ENCODE data around the gene BCAS4. TPM values are rescaled to one million over a fixed set of nuclear protein-coding genes. Genes with fewer than 3 reads are reported as not detected.

The BCAS4 gene
- total RNA-seq, 1 experiment from 2014 or later: 34.8 TPM

DNA sequence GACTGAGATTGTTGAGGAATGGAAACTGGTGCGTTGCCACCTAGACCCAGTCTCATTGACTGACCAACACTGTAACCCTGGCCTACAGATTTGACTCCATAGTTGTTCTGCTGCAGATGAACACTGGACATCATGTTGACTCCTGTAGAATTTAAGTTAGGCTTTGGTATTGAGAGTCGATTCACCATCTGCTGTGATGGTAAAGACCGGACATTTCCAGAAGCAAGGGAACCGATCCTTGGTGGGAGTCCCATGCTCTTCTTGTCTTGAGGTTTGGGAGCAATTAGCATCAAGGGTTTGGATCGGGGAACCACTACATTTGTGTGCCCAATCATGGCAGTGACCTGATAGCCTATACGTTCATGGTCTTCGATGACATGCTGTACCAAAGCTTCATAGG is 98.8 kb downstream of the BCAS4 start:
- Histone ChIP-seq H3K4me1 (ENCODE audit: control insufficient read depth, insufficient read depth, low read length) (no peaks in the 10 kb centered on the region), H3K9me3 (ENCODE audit: control insufficient read depth, insufficient read depth, low read depth, low read length) (no peaks in the 10 kb centered on the region), H3K36me3 (ENCODE audit: control insufficient read depth, insufficient read depth, low read length) (peaks cover 27% of the 10 kb centered on the region), H3K27ac (ENCODE audit: low read length) (no peak overlapping the region), H3K27me3 (ENCODE audit: control insufficient read depth, insufficient read depth, low read length) (no peaks in the 10 kb centered on the region), H3K4me3 (ENCODE audit: low read depth in 2 of 2, low read length in 2 of 2) (no peak overlapping the region)
- intact Hi-C loops (cut with micrococcal nuclease; ENCODE audit: unreplicated experiment) (no loop called here), in situ Hi-C loops (cut with HindIII; ENCODE audit: low pct_unique_long_range_greater_than_20kb, low sequenced_read_pairs) (no loop called here)
- no TSS peak for BruUV-seq (replicated peaks)
- CTCF ChIA-PET: no interaction called here
- DNase-seq (ENCODE audit: low read depth, low spot score) (no peak), ATAC-seq (no peak)
- POLR2A ChIA-PET: no interaction called here
- TF ChIP-seq, protein P1, sequence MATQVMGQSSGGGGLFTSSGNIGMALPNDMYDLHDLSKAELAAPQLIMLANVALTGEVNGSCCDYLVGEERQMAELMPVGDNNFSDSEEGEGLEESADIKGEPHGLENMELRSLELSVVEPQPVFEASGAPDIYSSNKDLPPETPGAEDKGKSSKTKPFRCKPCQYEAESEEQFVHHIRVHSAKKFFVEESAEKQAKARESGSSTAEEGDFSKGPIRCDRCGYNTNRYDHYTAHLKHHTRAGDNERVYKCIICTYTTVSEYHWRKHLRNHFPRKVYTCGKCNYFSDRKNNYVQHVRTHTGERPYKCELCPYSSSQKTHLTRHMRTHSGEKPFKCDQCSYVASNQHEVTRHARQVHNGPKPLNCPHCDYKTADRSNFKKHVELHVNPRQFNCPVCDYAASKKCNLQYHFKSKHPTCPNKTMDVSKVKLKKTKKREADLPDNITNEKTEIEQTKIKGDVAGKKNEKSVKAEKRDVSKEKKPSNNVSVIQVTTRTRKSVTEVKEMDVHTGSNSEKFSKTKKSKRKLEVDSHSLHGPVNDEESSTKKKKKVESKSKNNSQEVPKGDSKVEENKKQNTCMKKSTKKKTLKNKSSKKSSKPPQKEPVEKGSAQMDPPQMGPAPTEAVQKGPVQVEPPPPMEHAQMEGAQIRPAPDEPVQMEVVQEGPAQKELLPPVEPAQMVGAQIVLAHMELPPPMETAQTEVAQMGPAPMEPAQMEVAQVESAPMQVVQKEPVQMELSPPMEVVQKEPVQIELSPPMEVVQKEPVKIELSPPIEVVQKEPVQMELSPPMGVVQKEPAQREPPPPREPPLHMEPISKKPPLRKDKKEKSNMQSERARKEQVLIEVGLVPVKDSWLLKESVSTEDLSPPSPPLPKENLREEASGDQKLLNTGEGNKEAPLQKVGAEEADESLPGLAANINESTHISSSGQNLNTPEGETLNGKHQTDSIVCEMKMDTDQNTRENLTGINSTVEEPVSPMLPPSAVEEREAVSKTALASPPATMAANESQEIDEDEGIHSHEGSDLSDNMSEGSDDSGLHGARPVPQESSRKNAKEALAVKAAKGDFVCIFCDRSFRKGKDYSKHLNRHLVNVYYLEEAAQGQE (IDR thresholded peaks at IDR 0.05; ENCODE audit: insufficient read depth in 1 of 2, low read depth in 2 of 2, low read length in 1 of 2): no peak
- TF ChIP-seq POLR2AphosphoS5 (IDR thresholded peaks at IDR 0.05; ENCODE audit: low read depth, low read length) (no peak), SIN3A (IDR thresholded peaks at IDR 0.05; ENCODE audit: borderline replicate concordance, insufficient read depth, low read depth, low read length) (no peak), TCF7L2 (IDR thresholded peaks at IDR 0.05; ENCODE audit: low read depth, low read length) (no peak)
- TF ChIP-seq, protein P2, sequence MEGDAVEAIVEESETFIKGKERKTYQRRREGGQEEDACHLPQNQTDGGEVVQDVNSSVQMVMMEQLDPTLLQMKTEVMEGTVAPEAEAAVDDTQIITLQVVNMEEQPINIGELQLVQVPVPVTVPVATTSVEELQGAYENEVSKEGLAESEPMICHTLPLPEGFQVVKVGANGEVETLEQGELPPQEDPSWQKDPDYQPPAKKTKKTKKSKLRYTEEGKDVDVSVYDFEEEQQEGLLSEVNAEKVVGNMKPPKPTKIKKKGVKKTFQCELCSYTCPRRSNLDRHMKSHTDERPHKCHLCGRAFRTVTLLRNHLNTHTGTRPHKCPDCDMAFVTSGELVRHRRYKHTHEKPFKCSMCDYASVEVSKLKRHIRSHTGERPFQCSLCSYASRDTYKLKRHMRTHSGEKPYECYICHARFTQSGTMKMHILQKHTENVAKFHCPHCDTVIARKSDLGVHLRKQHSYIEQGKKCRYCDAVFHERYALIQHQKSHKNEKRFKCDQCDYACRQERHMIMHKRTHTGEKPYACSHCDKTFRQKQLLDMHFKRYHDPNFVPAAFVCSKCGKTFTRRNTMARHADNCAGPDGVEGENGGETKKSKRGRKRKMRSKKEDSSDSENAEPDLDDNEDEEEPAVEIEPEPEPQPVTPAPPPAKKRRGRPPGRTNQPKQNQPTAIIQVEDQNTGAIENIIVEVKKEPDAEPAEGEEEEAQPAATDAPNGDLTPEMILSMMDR (IDR thresholded peaks at IDR 0.05): no peak

DNA sequence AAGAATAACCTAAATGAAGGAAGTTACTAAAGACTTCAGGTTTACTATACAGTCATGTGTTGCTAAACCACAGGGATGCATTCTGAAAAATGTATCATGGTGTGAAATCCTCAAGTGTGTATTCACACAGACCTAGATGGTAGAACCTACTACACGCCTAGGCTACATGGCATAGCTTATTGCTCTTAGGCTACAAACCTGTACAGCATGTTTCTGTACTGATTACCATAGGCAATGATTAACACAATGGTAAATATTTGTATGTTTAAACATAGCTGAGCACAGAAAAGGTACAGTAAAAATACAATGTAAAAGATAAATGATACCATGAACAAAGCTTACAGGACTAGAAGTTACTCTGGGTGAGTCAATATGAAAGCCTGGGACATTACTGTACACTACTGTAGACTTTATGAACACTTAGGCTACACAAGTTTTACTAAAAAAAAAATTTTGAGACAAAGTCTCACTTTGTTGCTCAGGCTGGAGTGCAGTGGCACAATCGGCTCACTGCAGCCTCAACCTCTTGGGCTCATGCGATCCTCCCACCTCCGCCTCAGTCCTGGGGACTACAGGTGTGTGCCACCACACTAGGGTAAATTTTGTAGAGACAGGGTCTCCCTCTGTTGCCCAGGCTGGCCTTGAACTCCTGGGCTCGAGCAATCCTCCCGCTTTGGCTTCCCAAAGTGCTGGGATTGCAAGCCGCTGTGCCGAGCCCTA is 100.4 kb downstream of the BCAS4 start:
- CTCF ChIA-PET: no interaction called here
- intact Hi-C loops (cut with micrococcal nuclease; ENCODE audit: unreplicated experiment) (no loop called here), in situ Hi-C loops (cut with HindIII; ENCODE audit: low pct_unique_long_range_greater_than_20kb, low sequenced_read_pairs) (no loop called here)
- TF ChIP-seq, protein P1 (IDR thresholded peaks at IDR 0.05; ENCODE audit: insufficient read depth in 1 of 2, low read depth in 2 of 2, low read length in 1 of 2): no peak
- TF ChIP-seq, protein P2 (IDR thresholded peaks at IDR 0.05): no peak
- TF ChIP-seq SIN3A (IDR thresholded peaks at IDR 0.05; ENCODE audit: borderline replicate concordance, insufficient read depth, low read depth, low read length) (no peak), POLR2AphosphoS5 (IDR thresholded peaks at IDR 0.05; ENCODE audit: low read depth, low read length) (no peak), TCF7L2 (IDR thresholded peaks at IDR 0.05; ENCODE audit: low read depth, low read length) (no peak)
- no peak overlapping the region for H3K27ac ChIP-seq (ENCODE audit: low read length)
- no TSS peak for BruUV-seq (replicated peaks)
- no peaks in the 10 kb centered on the region for H3K4me1 ChIP-seq (ENCODE audit: control insufficient read depth, insufficient read depth, low read length)
- POLR2A ChIA-PET: interaction anchor here (0.6 kb wide), 1 partner anchor 18 kb away, joined by 3 read pairs; no protein-coding TSS in a partner anchor
- H3K4me3 ChIP-seq (ENCODE audit: low read depth in 2 of 2, low read length in 2 of 2): no peak overlapping the region
- peaks cover 39% of the 10 kb centered on the region for H3K36me3 ChIP-seq (ENCODE audit: control insufficient read depth, insufficient read depth, low read length)
- DNase-seq (ENCODE audit: low read depth, low spot score): no peak
- H3K9me3 ChIP-seq (ENCODE audit: control insufficient read depth, insufficient read depth, low read depth, low read length): no peaks in the 10 kb centered on the region
- ATAC-seq: no peak
- H3K27me3 ChIP-seq (ENCODE audit: control insufficient read depth, insufficient read depth, low read length): no peaks in the 10 kb centered on the region

All from Panc1 (cell line).